Measurements from ENCODE around the gene BRAF. TPM values are rescaled to one million over a fixed set of nuclear protein-coding genes. Genes with fewer than 3 reads are reported as not detected.
"Not testable (repeated sequence)": the region's sequence is repeated elsewhere in the genome, so short reads cannot be mapped to it uniquely, and the experiment has no call there.

The BRAF gene
- total RNA-seq, 1 experiment from 2014 or later = 12.5 TPM

DNA sequence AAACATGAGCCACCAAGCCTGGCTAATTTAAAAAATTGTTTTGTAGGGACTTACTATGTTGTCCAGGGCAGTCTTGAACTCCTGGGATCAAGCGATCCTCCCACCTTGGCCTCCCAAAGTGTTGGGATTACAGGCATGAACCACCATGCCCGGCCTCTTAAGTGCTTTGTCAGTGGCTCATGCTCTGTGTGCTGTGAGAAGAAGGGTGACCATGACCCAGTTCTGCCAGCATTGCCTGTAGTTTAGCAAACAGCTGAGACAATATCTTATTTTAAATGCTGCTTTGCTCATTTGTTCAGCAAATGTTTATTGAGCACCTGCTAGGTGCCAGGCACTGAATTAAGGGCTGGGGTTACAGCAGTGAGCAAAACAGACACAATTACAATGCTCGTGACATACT lies 243.0 kb downstream of the BRAF start:
- no peak for DNase-seq (ENCODE audit: low read depth, low spot score)
- in situ Hi-C loops (cut with HindIII; ENCODE audit: low pct_unique_long_range_greater_than_20kb, low sequenced_read_pairs) = no loop called here

DNA sequence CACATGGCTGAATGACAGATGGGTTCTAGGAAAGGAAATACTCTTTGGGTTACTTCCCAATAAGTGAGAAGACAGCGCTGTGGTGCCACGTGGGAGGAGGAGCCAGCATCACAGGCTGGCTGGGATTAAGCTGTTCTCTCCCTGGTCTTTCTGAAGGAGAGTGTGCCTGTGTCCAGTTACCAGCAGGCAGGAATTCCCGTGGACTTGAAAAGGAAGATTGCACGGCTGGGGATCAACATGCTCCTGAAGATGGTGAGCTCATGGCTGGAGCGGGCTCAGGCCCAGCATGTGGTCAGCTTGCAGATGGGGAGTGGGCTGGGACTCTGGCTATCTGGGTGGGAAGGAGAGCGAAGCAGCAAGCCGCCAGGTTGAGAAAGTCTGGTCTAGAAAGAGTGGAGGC lies 243.8 kb downstream of the BRAF start:
- no peak for DNase-seq (ENCODE audit: low read depth, low spot score)
- in situ Hi-C loops (cut with HindIII; ENCODE audit: low pct_unique_long_range_greater_than_20kb, low sequenced_read_pairs) = no loop called here

DNA sequence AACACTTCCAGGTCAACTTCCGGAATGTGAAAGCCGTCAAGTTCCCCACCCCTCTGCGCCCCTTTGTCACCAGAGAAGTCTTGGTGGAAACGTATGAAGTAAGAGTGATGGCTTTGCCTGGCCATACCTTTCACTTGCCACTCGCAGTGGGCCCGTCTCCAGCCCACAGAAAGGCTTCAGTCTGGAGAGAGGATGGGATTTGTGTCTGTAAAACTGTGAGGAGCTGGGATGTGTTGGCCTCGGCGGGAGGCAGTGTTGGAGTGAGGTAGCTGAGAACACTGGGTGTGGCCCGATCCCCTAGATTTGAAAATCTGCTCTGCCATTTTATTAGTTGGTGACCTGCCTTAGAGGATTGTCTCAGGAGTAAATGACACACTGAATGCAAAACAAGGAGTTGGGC lies 245.5 kb downstream of the BRAF start:
- in situ Hi-C loops (cut with HindIII; ENCODE audit: low pct_unique_long_range_greater_than_20kb, low sequenced_read_pairs) = no loop called here
- no peak for DNase-seq (ENCODE audit: low read depth, low spot score)

GRCh38 chr7:140678816-140679130 lies 246.0 kb downstream of the BRAF start:
- in situ Hi-C loops (cut with HindIII; ENCODE audit: low pct_unique_long_range_greater_than_20kb, low sequenced_read_pairs) = no loop called here
- DNase-seq (ENCODE audit: low read depth, low spot score) = no peak

GRCh38 chr7:140678081-140678815 lies 246.5 kb downstream of the BRAF start:
- in situ Hi-C loops (cut with HindIII; ENCODE audit: low pct_unique_long_range_greater_than_20kb, low sequenced_read_pairs) = no loop called here
- no peak for DNase-seq (ENCODE audit: low read depth, low spot score)

GRCh38 chr7:140677496-140677895 lies 247.2 kb downstream of the BRAF start:
- in situ Hi-C loops (cut with HindIII; ENCODE audit: low pct_unique_long_range_greater_than_20kb, low sequenced_read_pairs) = no loop called here

DNA sequence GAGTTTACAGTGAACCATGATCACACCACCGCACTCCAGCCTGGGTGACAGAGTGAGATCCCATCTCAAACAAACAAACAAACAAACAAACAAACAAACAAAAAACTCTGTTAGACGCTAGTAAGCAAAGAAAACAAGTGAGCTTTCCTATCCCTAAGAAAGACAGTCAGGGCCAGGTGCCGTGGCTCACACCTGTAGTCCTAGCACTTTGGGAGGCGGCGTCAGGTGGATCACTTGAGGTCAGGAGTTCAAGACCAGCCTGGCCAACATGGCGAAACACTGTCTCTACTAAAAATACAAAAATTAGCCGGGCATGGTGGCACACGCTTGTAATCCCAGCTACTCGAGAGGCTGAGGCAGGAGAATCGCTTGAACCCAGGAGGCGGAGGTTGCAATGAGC lies 247.8 kb downstream of the BRAF start:
- DNase-seq (ENCODE audit: low read depth, low spot score); in situ Hi-C loops (cut with HindIII; ENCODE audit: low pct_unique_long_range_greater_than_20kb, low sequenced_read_pairs): not testable (repeated sequence)

More at GRCh38 chr7:140677496-140677895, 247.2 kb downstream of the BRAF start:
- DNase-seq (ENCODE audit: low read depth, low spot score) = no peak

DNA sequence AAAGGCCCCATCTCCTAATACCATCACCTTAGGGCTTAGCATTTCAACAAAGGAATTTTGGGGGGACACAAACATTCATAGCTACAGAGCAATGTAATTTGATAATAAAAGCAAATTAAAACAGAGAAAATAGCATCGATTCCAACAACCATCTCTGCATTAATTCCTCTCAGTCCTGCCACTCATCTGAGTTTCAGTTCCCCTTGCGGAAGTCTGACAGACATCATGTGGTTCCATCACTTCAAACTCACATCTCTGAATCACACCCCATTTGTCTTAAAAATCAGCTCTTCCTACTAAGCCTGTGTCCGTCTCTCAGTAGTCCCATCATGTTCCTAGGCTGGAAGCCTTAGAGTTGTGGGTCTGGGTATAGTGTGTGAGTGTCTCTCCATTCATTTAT lies 248.4 kb downstream of the BRAF start:
- DNase-seq (ENCODE audit: low read depth, low spot score) = no peak
- in situ Hi-C loops (cut with HindIII; ENCODE audit: low pct_unique_long_range_greater_than_20kb, low sequenced_read_pairs) = no loop called here

DNA sequence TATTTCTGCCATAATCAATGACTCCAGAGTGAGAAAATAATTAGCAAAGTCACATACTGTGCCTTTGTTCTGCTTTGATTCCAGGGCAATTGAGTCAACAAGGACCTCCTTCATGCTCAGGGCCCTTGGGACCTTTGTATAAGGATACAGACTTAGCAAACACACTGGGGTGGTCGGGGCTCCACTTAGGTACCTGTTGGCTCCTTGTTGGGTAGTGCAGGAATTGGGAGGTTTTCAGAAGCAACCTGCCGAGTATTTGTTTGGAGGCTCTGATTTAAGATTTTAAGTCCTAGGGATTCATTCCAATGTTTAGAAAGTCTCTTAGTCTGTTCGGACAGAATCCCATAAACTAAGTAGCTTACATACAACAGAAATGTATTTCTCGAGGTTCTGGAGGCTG lies 249.0 kb downstream of the BRAF start:
- in situ Hi-C loops (cut with HindIII; ENCODE audit: low pct_unique_long_range_greater_than_20kb, low sequenced_read_pairs) = no loop called here

DNA sequence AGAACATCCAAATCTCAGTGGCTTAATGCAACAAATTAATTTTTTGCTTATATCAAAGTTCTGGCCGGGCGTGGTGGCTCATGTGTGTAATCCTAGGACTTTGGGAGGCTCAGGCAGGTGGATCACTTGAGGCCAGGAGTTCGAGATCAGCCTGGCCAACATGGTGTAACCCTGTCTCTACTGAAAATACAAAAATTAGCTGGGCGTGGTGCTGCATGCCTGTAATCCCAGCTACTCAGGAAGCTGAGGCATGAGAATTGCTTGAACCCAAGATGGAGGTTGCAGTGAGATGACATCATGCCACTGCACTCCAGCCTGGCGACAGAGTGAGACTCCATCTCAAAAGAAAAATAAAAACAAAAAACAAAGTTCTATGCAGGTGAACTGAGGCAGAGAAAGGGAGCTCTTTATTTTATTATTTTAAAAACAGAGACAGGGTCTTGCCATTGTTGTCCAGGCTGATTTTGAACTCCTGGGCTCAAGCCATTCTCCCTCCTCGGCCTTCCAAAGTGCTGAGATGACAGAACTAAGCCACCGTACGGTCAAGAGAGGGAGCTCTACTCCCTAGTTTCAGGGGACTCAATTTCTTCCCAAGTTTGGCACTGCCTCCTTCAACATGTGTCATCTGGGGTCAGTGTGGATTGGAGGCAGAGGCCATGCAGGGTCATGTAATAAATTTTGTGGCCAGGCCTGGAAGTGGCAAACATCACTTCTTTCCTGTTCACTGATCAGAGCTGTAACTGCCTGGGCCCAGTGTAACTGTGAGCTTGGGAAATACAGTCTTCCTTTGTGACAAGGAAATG lies 249.6 kb downstream of the BRAF start:
- peak; percentile 79 for DNase-seq (ENCODE audit: low read depth, low spot score)
- in situ Hi-C loops (cut with HindIII; ENCODE audit: low pct_unique_long_range_greater_than_20kb, low sequenced_read_pairs) = no loop called here

More for the DNA sequence above, 249.0 kb downstream of the BRAF start:
- DNase-seq (ENCODE audit: low read depth, low spot score) = no peak

DNA sequence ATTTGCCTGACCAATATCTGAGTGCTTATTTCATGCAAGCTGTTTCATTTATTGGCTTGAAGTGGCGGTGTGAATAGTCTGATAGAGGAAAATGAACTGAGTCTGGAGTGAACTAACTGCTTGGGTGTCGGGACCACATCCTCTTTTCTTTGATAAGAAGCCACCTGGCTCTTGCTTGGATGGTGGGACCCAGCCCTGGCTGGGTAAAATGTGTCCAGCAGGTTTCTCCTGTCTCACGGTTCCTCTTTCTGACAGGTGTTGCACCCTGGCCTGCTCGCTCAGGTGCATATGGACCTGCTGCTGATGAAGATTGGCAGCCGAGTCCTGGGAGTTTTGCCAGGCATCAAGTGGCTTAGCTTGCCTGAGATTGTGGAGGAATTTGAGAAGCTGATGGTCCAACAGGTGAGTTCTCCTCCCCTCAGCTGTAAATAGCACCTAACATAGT lies 250.4 kb downstream of the BRAF start:
- DNase-seq (ENCODE audit: low read depth, low spot score) = no peak
- in situ Hi-C loops (cut with HindIII; ENCODE audit: low pct_unique_long_range_greater_than_20kb, low sequenced_read_pairs) = no loop called here

DNA sequence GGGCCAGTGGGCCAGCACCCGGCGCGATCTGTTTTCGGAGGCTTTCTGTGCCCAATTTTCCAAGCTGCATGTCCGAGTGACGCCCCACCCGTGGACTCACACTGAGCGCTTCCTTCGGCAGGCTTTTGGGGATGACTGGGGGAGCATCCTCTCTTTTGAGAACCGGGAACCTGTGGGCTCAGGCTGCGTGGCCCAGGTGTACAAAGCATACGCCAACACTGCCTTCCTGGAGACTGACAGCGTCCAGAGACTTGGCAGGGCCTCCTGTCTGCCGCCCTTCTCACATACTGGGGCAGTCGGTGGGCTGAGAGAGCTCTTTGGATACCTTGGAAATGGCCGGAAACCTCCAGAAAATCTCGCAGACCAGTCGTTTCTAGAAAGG lies 251.0 kb downstream of the BRAF start:
- no peak for DNase-seq (ENCODE audit: low read depth, low spot score)
- in situ Hi-C loops (cut with HindIII; ENCODE audit: low pct_unique_long_range_greater_than_20kb, low sequenced_read_pairs) = no loop called here

- no peak for DNase-seq (ENCODE audit: low read depth, low spot score)
- in situ Hi-C loops (cut with HindIII; ENCODE audit: low pct_unique_long_range_greater_than_20kb, low sequenced_read_pairs) = no loop called here
These were observed 251.5 kb downstream of the BRAF start for GRCh38 chr7:140673063-140673773.

- DNase-seq (ENCODE audit: low read depth, low spot score) = peak; percentile 52
- in situ Hi-C loops (cut with HindIII; ENCODE audit: low pct_unique_long_range_greater_than_20kb, low sequenced_read_pairs) = no loop called here
These were observed 252.2 kb downstream of the BRAF start, which contains the start of gene ADCK2 for GRCh38 chr7:140672382-140673062. Gene ADCK2 (plus strand): TSS chr7:140672945. CDS start chr7:140673331, 386 bp downstream.

- DNase-seq (ENCODE audit: low read depth, low spot score) = no peak
- in situ Hi-C loops (cut with HindIII; ENCODE audit: low pct_unique_long_range_greater_than_20kb, low sequenced_read_pairs) = no loop called here
These were observed 252.8 kb downstream of the BRAF start for GRCh38 chr7:140671966-140672365.

- no peak for DNase-seq (ENCODE audit: low read depth, low spot score)
- in situ Hi-C loops (cut with HindIII; ENCODE audit: low pct_unique_long_range_greater_than_20kb, low sequenced_read_pairs) = no loop called here
These were observed 254.3 kb downstream of the BRAF start for GRCh38 chr7:140670343-140670935.

- DNase-seq (ENCODE audit: low read depth, low spot score); in situ Hi-C loops (cut with HindIII; ENCODE audit: low pct_unique_long_range_greater_than_20kb, low sequenced_read_pairs): not testable (repeated sequence)
These were observed 254.9 kb downstream of the BRAF start for GRCh38 chr7:140669862-140670261.

All from SK-MEL-5 (cell line).